Heart left ventricle (tissue), 16 donors: Measurements from ENCODE around the gene RAB30. TPM values are rescaled to one million over a fixed set of nuclear protein-coding genes. Genes with fewer than 3 reads are reported as not detected.
A peak's percentile ranks its signal among the peaks of the same experiment; 100 is the strongest.

Experiments
- ATAC-seq, 4 donors: fragments of 200-7000 bp; cut with Tn5 transposase; one replicate each; pipeline ENCODE4 v1.9.1; 2020 to 2022; ENCODE audit warnings: moderate library complexity in 4 of 4, mild to moderate bottlenecking in 3 of 4, moderate number of reproducible peaks in 1 of 4
- DNase-seq, 5 donors: peaks; one replicate each; pipeline ENCODE4 v3.0.0-alpha.2; 2020
- H3K27ac ChIP-seq, 12 donors: fragments of 200-600 bp; sonication (generic) in 4 of 12; one replicate each; pipeline versions ENCODE4 v1.5.0 to v1.8.0; 2016 to 2022; ENCODE audit warnings: mild to moderate bottlenecking in 2 of 12
- H3K27me3 ChIP-seq, 9 donors: fragments of 200-600 bp; sonication (generic) in 2 of 9; one replicate each; pipeline versions ENCODE4 v1.5.1 to v1.8.0; 2016 to 2022; ENCODE audit warnings: mild to moderate bottlenecking in 3 of 9
- H3K36me3 ChIP-seq, 9 donors: fragments of 200-600 bp; sonication (generic) in 2 of 9; one replicate each; pipeline versions ENCODE4 v1.5.0 to v1.8.0; 2018 to 2022; ENCODE audit warnings: mild to moderate bottlenecking in 2 of 9
- H3K4me1 ChIP-seq, 12 donors: fragments of 200-600 bp; sonication (generic) in 4 of 12; one replicate each; pipeline versions ENCODE4 v1.5.0 to v1.8.0; 2016 to 2022; ENCODE audit warnings: mild to moderate bottlenecking in 3 of 12
- H3K4me3 ChIP-seq, 12 donors: fragments of 200-600 bp; sonication (generic) in 4 of 12; one replicate each; pipeline versions ENCODE4 v1.5.0 to v1.8.0; 2017 to 2022; ENCODE audit warnings: mild to moderate bottlenecking in 9 of 12, moderate library complexity in 4 of 12
- H3K9me3 ChIP-seq, 12 donors: fragments of 200-600 bp; sonication (generic) in 4 of 12; one replicate each; pipeline versions ENCODE4 v1.5.0 to v1.8.0; 2016 to 2022; ENCODE audit warnings: mild to moderate bottlenecking in 1 of 12
- POLR2A ChIP-seq, 2 donors: fragments of 450-650 bp; IDR thresholded peaks; one replicate each; pipeline ENCODE4 v1.6.1; 2017; ENCODE audit warnings: antibody characterized with exemption in 2 of 2, mild to moderate bottlenecking in 2 of 2, moderate library complexity in 2 of 2
- WGBS, 4 donors: extraction: QIAGEN DNeasy Blood & Tissue Kit in 2 of 4; methylation state at CpG; one replicate each; pipeline versions ENCODE4 v1.1.5 to v1.1.7; 2013 to 2018; 5-methylcytosine and 5-hydroxymethylcytosine counted together
- intact Hi-C, 10 donors: fragments of 100-400 bp; cut with DNase I; formaldehyde crosslinking; loops; one replicate each; pipeline versions ENCODE4 v1.11.1 to v1.14.2; 2022
- polyA plus RNA-seq, 2 donors: library from polyadenylated mRNA; stranded (reverse); fragments of 200-250 nt; gene quantifications; one replicate each; pipeline ENCODE4 v1.2.3, GENCODE V29; 2013
- total RNA-seq, 9 donors: library from RNA; depleted of rRNA in 2 of 9; stranded (reverse); fragments of >200 nt in 2 of 9; fragmentation: NEBNext Ultra II Directional in 3 of 9; extraction: Animal tissue kit (Norgen Biotek cat#: 25700) in 3 of 9; gene quantifications; one replicate each; pipeline versions ENCODE4 v1.1.0 to v1.2.4, GENCODE V29; 2016 to 2023
- TF ChIP-seq, protein P1 (sequence below), 12 donors: fragments of 200-600 bp; sonication (generic) in 4 of 12; IDR thresholded peaks; one replicate each; pipeline versions ENCODE4 v1.5.0 to v1.8.0; 2018 to 2022; ENCODE audit warnings: antibody characterized with exemption in 12 of 12, mild to moderate bottlenecking in 5 of 12
- donor health status: ischemic (EF 13 %, LVEDD 7.1; RV severe dilation, severe dysfunction).
- donor health status: healthy with polysubstance abuse.
- donor health status: DM: no; HTN: yes; CAD: no.
- donor health status: DM: no; HTN: no; CAD: no.
- donor health status: ischemic (EF 25% LVEDD 6.9; RV normal size, moderate dysfunction).
- donor health status: ischemic (EF 25% LVEDD 5.7; RV mildly dilated, moderate dysfunction).
- donor health status: healthy.
- donor health status: DM: yes; HTN: yes; CAD: no.
- donor health status: ischemic (EF 35%, LVEDD 5.7; RV mildly dilated, moderate dysfunction).
- donor health status: nonischemic (EF 11% LVEDD 7.7; RV severe dilation, severe dysfunction).
- donor health status: DM: yes; HTN: yes; CAD: no.
- donor health status: PGD.
- donor health status: ischemic (EF 29% LVEDD 5.4; RV normal size, mild dysfunction).
- donor health status: nonischemic (EF 23%, LVEDD 6.1; RV moderate dilation, normal function).

RAB30 gene
- total and polyA plus RNA-seq, 11 donors = 4.4 to 28.4 (median 18.8) TPM

DNA sequence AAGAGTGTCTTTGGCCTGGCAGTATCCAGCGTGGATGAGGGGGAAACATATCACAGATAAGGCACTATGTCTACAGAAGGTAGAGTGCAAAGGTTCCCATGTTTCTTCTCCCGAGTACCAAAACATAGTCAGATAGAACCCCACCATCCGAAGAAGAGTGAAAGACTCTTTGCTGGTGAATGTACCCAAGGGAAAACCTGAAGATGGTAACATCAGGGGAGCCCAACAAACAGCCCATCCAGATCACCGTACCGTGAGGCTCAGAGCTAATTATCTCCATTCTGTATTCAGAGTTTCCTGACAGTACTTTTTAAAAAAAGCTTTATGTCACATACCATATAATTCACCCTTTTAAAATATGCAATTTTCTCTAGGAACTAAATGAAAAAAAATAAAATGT is 44.4 kb downstream of the RAB30 start:
- no peaks in the 10 kb centered on the region for H3K9me3 ChIP-seq
- no peak for TF ChIP-seq POLR2A (IDR thresholded peaks at IDR 0.05)
- TF ChIP-seq, protein P1, sequence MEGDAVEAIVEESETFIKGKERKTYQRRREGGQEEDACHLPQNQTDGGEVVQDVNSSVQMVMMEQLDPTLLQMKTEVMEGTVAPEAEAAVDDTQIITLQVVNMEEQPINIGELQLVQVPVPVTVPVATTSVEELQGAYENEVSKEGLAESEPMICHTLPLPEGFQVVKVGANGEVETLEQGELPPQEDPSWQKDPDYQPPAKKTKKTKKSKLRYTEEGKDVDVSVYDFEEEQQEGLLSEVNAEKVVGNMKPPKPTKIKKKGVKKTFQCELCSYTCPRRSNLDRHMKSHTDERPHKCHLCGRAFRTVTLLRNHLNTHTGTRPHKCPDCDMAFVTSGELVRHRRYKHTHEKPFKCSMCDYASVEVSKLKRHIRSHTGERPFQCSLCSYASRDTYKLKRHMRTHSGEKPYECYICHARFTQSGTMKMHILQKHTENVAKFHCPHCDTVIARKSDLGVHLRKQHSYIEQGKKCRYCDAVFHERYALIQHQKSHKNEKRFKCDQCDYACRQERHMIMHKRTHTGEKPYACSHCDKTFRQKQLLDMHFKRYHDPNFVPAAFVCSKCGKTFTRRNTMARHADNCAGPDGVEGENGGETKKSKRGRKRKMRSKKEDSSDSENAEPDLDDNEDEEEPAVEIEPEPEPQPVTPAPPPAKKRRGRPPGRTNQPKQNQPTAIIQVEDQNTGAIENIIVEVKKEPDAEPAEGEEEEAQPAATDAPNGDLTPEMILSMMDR (IDR thresholded peaks at IDR 0.05) = no peak
- H3K4me1 ChIP-seq = peaks cover 0 to 60% (median 22%) of the 10 kb centered on the region in 12 donors
- intact Hi-C loops = no loop called here
- no peak overlapping the region for H3K4me3 ChIP-seq
- no peaks in the 10 kb centered on the region for H3K27me3 ChIP-seq
- ATAC-seq (no peak), DNase-seq (no peak)
- H3K36me3 ChIP-seq = no peaks in the 10 kb centered on the region
- no peak overlapping the region for H3K27ac ChIP-seq
- WGBS, 4 donors = 79 to 92% (median 88%) methylated on average over 5 of the region's 5 CpGs

DNA sequence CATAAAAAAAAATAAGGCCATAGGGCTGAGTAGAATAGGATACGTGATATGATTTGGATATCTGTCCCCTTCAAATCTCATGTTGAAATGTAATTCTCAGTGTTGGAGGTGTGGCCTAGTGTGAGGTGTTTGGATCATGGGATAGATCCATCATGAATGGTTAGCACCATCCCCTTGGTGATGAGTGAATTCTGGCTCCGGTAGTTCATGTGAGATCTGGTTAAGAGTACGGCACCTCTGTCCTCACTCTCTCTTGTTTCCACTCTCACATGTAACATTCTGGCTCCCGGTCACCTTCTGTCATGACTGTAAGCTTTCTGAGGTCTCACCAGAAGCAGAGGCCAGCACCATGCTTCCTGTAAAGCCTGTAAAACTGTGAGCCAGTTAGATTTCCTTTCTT is 45.5 kb downstream of the RAB30 start:
- Histone ChIP-seq H3K27ac (no peak overlapping the region), H3K4me3 (no peak overlapping the region)

GRCh38 chr11:83025267-83025704 is 46.4 kb downstream of the RAB30 start:
- no peak for TF ChIP-seq POLR2A (IDR thresholded peaks at IDR 0.05)
- TF ChIP-seq, protein P1 (IDR thresholded peaks at IDR 0.05) = no peak
- intact Hi-C loops = no loop called here
- no peaks in the 10 kb centered on the region for H3K27me3 ChIP-seq
- ATAC-seq (no peak), DNase-seq (no peak)
- no peak overlapping the region for H3K4me3 ChIP-seq
- H3K9me3 ChIP-seq = no peaks in the 10 kb centered on the region
- 56 to 69% (median 62%) methylated on average over 2 of the region's 2 CpGs for WGBS, 4 donors
- no peak overlapping the region for H3K27ac ChIP-seq
- H3K4me1 ChIP-seq = peaks cover 0 to 70% (median 22%) of the 10 kb centered on the region in 12 donors
- no peaks in the 10 kb centered on the region for H3K36me3 ChIP-seq

More for the DNA sequence above, 45.5 kb downstream of the RAB30 start:
- Histone ChIP-seq H3K9me3 (no peaks in the 10 kb centered on the region), H3K36me3 (no peaks in the 10 kb centered on the region), H3K4me1 (peaks cover 0 to 61% (median 19%) of the 10 kb centered on the region in 12 donors), H3K27me3 (no peaks in the 10 kb centered on the region)
- WGBS, 4 donors = 66 to 86% (median 83%) methylated on average over 4 of the region's 4 CpGs
- intact Hi-C loops = no loop called here
- ATAC-seq = peak in 2 of 4 donors; percentile 17 to 21
- TF ChIP-seq POLR2A (IDR thresholded peaks at IDR 0.05) = no peak
- TF ChIP-seq, protein P1 (IDR thresholded peaks at IDR 0.05) = no peak
- no peak for DNase-seq

DNA sequence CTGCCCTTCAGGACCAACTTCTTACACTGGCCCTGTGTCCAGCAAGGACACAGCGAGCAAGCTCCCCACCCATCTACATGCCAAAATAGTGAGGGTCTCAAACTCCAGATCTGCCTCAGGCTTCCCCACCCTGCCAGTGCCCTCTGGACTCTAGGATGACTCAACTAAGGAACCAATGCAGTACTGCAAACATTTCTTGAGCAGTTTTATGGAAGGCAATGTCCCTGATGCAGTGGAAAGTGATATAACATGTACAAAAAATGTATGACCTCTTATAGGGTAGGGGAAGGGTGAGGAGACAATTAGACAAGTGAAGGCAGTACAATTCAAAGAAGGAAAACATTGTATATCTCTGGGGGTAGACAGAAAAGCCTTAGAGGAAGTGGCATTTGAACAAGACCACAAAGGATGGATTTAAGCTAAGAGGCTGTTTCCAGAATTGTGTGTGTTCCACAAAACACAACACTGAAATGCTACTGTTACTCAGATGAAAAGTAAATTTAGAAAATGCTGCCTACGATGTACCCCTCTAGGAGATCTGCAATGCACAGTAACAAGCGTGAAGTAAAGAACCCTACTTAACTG is 47.3 kb downstream of the RAB30 start:
- ATAC-seq (no peak), DNase-seq (no peak)
- TF ChIP-seq POLR2A (IDR thresholded peaks at IDR 0.05) = no peak
- TF ChIP-seq, protein P1 (IDR thresholded peaks at IDR 0.05) = no peak
- Histone ChIP-seq H3K9me3 (no peaks in the 10 kb centered on the region), H3K4me1 (peaks cover 0 to 79% (median 29%) of the 10 kb centered on the region in 12 donors), H3K4me3 (no peak overlapping the region), H3K27me3 (no peaks in the 10 kb centered on the region), H3K27ac (no peak overlapping the region), H3K36me3 (no peaks in the 10 kb centered on the region)
- WGBS, 4 donors = 88 to 94% (median 93%) methylated on average over 3 of the region's 3 CpGs
- intact Hi-C loops = no loop called here
